Epithelial cell of esophagus (primary cell): ENCODE results near the gene MPDU1.

ENCODE experiments used
- DNase-seq: peaks from one replicate; pipeline ENCODE4 v3.0.0; 2010; ENCODE audit warnings: low read depth
- H3K4me3 ChIP-seq: 2 replicates; pipeline ENCODE4 v1.5.1; 2011; ENCODE audit warnings: mild to moderate bottlenecking, low read length, control low read depth
- CTCF ChIP-seq: IDR thresholded peaks from 2 replicates; pipeline ENCODE4 v1.5.1; 2011; ENCODE audit warnings: low read depth, mild to moderate bottlenecking, low read length, control low read depth, inconsistent platforms; ENCODE audit not compliant: insufficient read depth; ENCODE audit errors: missing control alignments

MPDU1 gene

GRCh38 chr17:7561589-7562207 is 22.0 kb upstream of the MPDU1 start, which contains the start of gene SENP3:
TSS of gene SENP3 (plus strand) at chr17:7561919. CDS start at chr17:7563077, 1,158 bp downstream.
- peak within 1 kb of the TSS; percentile 79 for H3K4me3 ChIP-seq
- no peak for TF ChIP-seq CTCF
- peak; percentile 93 for DNase-seq

- H3K4me3 ChIP-seq, result peak overlapping the region; percentile 78
- no peak for DNase-seq
- no peak for TF ChIP-seq CTCF
Measured at GRCh38 chr17:7562208-7562605, 21.4 kb upstream of the MPDU1 start.

GRCh38 chr17:7563115-7563869 is 20.4 kb upstream of the MPDU1 start:
- TF ChIP-seq CTCF, result no peak
- peak overlapping the region; percentile 78 for H3K4me3 ChIP-seq
- no peak for DNase-seq

GRCh38 chr17:7569571-7569970 is 14.1 kb upstream of the MPDU1 start:
- H3K4me3 ChIP-seq, result no peak overlapping the region
- TF ChIP-seq CTCF, result no peak
- DNase-seq, result no peak

- no peak for DNase-seq
- no peak for TF ChIP-seq CTCF
- no peak overlapping the region for H3K4me3 ChIP-seq
Measured at GRCh38 chr17:7570351-7570750, 13.3 kb upstream of the MPDU1 start.

GRCh38 chr17:7572338-7572587 is 11.4 kb upstream of the MPDU1 start:
- no peak for TF ChIP-seq CTCF
- H3K4me3 ChIP-seq, result peak overlapping the region; percentile 80

GRCh38 chr17:7572588-7573323 is 10.9 kb upstream of the MPDU1 start:
- peak overlapping the region; percentile 91 for H3K4me3 ChIP-seq
- no peak for TF ChIP-seq CTCF
- peak; percentile 99 for DNase-seq

More at GRCh38 chr17:7572338-7572587, 11.4 kb upstream of the MPDU1 start:
- no peak for DNase-seq
